Measurements from ENCODE around the gene SLX4IP.

GRCh38 chr20:10542442-10542841 lies 107.3 kb downstream of the SLX4IP start:
- TF ChIP-seq NFYB (CRISPR knock-in tag; conservative IDR thresholded peaks at IDR 0.05; ENCODE audit: low read depth) (no peak), ZNF512 (CRISPR knock-in tag; IDR thresholded peaks at IDR 0.05; ENCODE audit: borderline replicate concordance) (no peak), STAT6 (CRISPR knock-in tag; conservative IDR thresholded peaks at IDR 0.05; ENCODE audit: low read depth) (no peak), CTCF (IDR thresholded peaks at IDR 0.05) (no peak), CBFB (CRISPR knock-in tag; IDR thresholded peaks at IDR 0.05; ENCODE audit: low read depth) (no peak), ATF3 (CRISPR knock-in tag; conservative IDR thresholded peaks at IDR 0.05) (no peak), SMAD3 (CRISPR knock-in tag; IDR thresholded peaks at IDR 0.05; ENCODE audit: borderline replicate concordance) (no peak), CREM (CRISPR knock-in tag; IDR thresholded peaks at IDR 0.05) (no peak), ZNF423 (CRISPR knock-in tag; IDR thresholded peaks at IDR 0.05) (no peak), ZNF138 (CRISPR knock-in tag; conservative IDR thresholded peaks at IDR 0.05) (no peak), E2F5 (CRISPR knock-in tag; IDR thresholded peaks at IDR 0.05) (no peak)

Data from WTC11 (cell line).